Choroid plexus epithelial cell (primary cell): ENCODE measurements around the gene SLC16A2.

Source experiments
- DNase-seq: peaks from one replicate; pipeline ENCODE4 v3.0.0-alpha.2; 2010; ENCODE audit warnings: low read depth
- H3K4me3 ChIP-seq: 2 replicates; pipeline ENCODE4 v1.5.1; 2011; ENCODE audit warnings: low read depth, mild to moderate bottlenecking, control low read depth, low read length, moderate library complexity
- CTCF ChIP-seq: conservative IDR thresholded peaks from 2 replicates; pipeline ENCODE4 v1.5.1; 2011; ENCODE audit warnings: low read depth, mild to moderate bottlenecking, control low read depth, inconsistent platforms, low read length, moderate library complexity

Gene SLC16A2

GRCh38 chrX:74579597-74580198 lies 158.4 kb downstream of the SLC16A2 start:
- peak; percentile 56 for DNase-seq
- no peak overlapping the region for H3K4me3 ChIP-seq
- TF ChIP-seq CTCF, result no peak
